Measurements from ENCODE around the gene ZFP64.
"Not testable (repeated sequence)": the region's sequence is repeated elsewhere in the genome, so short reads cannot be mapped to it uniquely, and the experiment has no call there.

ZFP64 gene
- total RNA-seq, result 6.4 to 14.9 (median 7.8) reads per million in 3 donors

- no peaks in the 10 kb centered on the region for H3K9me3 ChIP-seq (ENCODE audit: control insufficient read depth, low read length)
- H3K27ac ChIP-seq (ENCODE audit: insufficient read depth, low read length, poor library complexity, severe bottlenecking), result peak within 1 kb of the TSS; percentile 72
- H3K4me3 ChIP-seq (ENCODE audit: insufficient read depth, low read depth, low read length, poor library complexity, severe bottlenecking), result peak within 1 kb of the TSS; percentile 97
- peaks cover 4% of the 10 kb centered on the region for H3K36me3 ChIP-seq (ENCODE audit: control insufficient read depth, insufficient read depth, low read length)
- H3K27me3 ChIP-seq (replicated peaks; ENCODE audit: control insufficient read depth, insufficient read depth, low read length, poor library complexity, severe bottlenecking), result no peaks in the 10 kb centered on the region
- peak; percentile 36 to 54 (median 50) for DNase-seq
- H3K4me1 ChIP-seq (ENCODE audit: control insufficient read depth, insufficient read depth, low read length, poor library complexity, severe bottlenecking), result peaks cover 3% of the 10 kb centered on the region
Measured at GRCh38 chr20:52191132-52191915, at the start of gene ZFP64. TSS of gene ZFP64 (minus strand) at chr20:52191779. CDS start at chr20:52191636, 143 bp downstream.

- no peaks in the 10 kb centered on the region for H3K27me3 ChIP-seq (replicated peaks; ENCODE audit: control insufficient read depth, insufficient read depth, low read length, poor library complexity, severe bottlenecking)
Measured at GRCh38 chr20:52240802-52241201, 49.2 kb upstream of the ZFP64 start.

GRCh38 chr20:52239102-52239501 lies 47.5 kb upstream of the ZFP64 start:
- H3K27me3 ChIP-seq (replicated peaks; ENCODE audit: control insufficient read depth, insufficient read depth, low read length, poor library complexity, severe bottlenecking), result no peaks in the 10 kb centered on the region
- no peak for DNase-seq
- H3K36me3 ChIP-seq (ENCODE audit: control insufficient read depth, insufficient read depth, low read length), result no peaks in the 10 kb centered on the region
- H3K27ac ChIP-seq (ENCODE audit: insufficient read depth, low read length, poor library complexity, severe bottlenecking), result no peak overlapping the region
- no peaks in the 10 kb centered on the region for H3K9me3 ChIP-seq (ENCODE audit: control insufficient read depth, low read length)
- H3K4me1 ChIP-seq (ENCODE audit: control insufficient read depth, insufficient read depth, low read length, poor library complexity, severe bottlenecking), result no peaks in the 10 kb centered on the region
- no peak overlapping the region for H3K4me3 ChIP-seq (ENCODE audit: insufficient read depth, low read depth, low read length, poor library complexity, severe bottlenecking)

More at GRCh38 chr20:52240802-52241201, 49.2 kb upstream of the ZFP64 start:
- DNase-seq, result no peak
- H3K27ac ChIP-seq (ENCODE audit: insufficient read depth, low read length, poor library complexity, severe bottlenecking), result no peak overlapping the region
- no peaks in the 10 kb centered on the region for H3K4me1 ChIP-seq (ENCODE audit: control insufficient read depth, insufficient read depth, low read length, poor library complexity, severe bottlenecking)
- H3K4me3 ChIP-seq (ENCODE audit: insufficient read depth, low read depth, low read length, poor library complexity, severe bottlenecking), result no peak overlapping the region
- no peaks in the 10 kb centered on the region for H3K36me3 ChIP-seq (ENCODE audit: control insufficient read depth, insufficient read depth, low read length)
- H3K9me3 ChIP-seq (ENCODE audit: control insufficient read depth, low read length), result no peaks in the 10 kb centered on the region

- Histone ChIP-seq H3K9me3 (ENCODE audit: control insufficient read depth, low read length) (no peaks in the 10 kb centered on the region), H3K4me3 (ENCODE audit: insufficient read depth, low read depth, low read length, poor library complexity, severe bottlenecking) (no peak overlapping the region), H3K27me3 (replicated peaks; ENCODE audit: control insufficient read depth, insufficient read depth, low read length, poor library complexity, severe bottlenecking) (no peaks in the 10 kb centered on the region), H3K36me3 (ENCODE audit: control insufficient read depth, insufficient read depth, low read length) (no peaks in the 10 kb centered on the region), H3K27ac (ENCODE audit: insufficient read depth, low read length, poor library complexity, severe bottlenecking) (no peak overlapping the region), H3K4me1 (ENCODE audit: control insufficient read depth, insufficient read depth, low read length, poor library complexity, severe bottlenecking) (no peaks in the 10 kb centered on the region)
- no peak for DNase-seq
Measured at GRCh38 chr20:52236292-52236691, 44.7 kb upstream of the ZFP64 start.

- no peak for DNase-seq
- no peak overlapping the region for H3K27ac ChIP-seq (ENCODE audit: insufficient read depth, low read length, poor library complexity, severe bottlenecking)
- no peaks in the 10 kb centered on the region for H3K9me3 ChIP-seq (ENCODE audit: control insufficient read depth, low read length)
- no peaks in the 10 kb centered on the region for H3K4me1 ChIP-seq (ENCODE audit: control insufficient read depth, insufficient read depth, low read length, poor library complexity, severe bottlenecking)
- H3K36me3 ChIP-seq (ENCODE audit: control insufficient read depth, insufficient read depth, low read length), result no peaks in the 10 kb centered on the region
- no peak overlapping the region for H3K4me3 ChIP-seq (ENCODE audit: insufficient read depth, low read depth, low read length, poor library complexity, severe bottlenecking)
- no peaks in the 10 kb centered on the region for H3K27me3 ChIP-seq (replicated peaks; ENCODE audit: control insufficient read depth, insufficient read depth, low read length, poor library complexity, severe bottlenecking)
Measured at GRCh38 chr20:52235129-52235528, 43.5 kb upstream of the ZFP64 start.

- Histone ChIP-seq H3K36me3 (ENCODE audit: control insufficient read depth, insufficient read depth, low read length) (no peaks in the 10 kb centered on the region), H3K9me3 (ENCODE audit: control insufficient read depth, low read length) (no peaks in the 10 kb centered on the region), H3K27ac (ENCODE audit: insufficient read depth, low read length, poor library complexity, severe bottlenecking) (no peak overlapping the region), H3K4me3 (ENCODE audit: insufficient read depth, low read depth, low read length, poor library complexity, severe bottlenecking) (no peak overlapping the region), H3K27me3 (replicated peaks; ENCODE audit: control insufficient read depth, insufficient read depth, low read length, poor library complexity, severe bottlenecking) (no peaks in the 10 kb centered on the region), H3K4me1 (ENCODE audit: control insufficient read depth, insufficient read depth, low read length, poor library complexity, severe bottlenecking) (no peaks in the 10 kb centered on the region)
- DNase-seq, result no peak
Measured at GRCh38 chr20:52234302-52235045, 42.9 kb upstream of the ZFP64 start.

- Histone ChIP-seq H3K27ac (ENCODE audit: insufficient read depth, low read length, poor library complexity, severe bottlenecking) (no peak overlapping the region), H3K4me3 (ENCODE audit: insufficient read depth, low read depth, low read length, poor library complexity, severe bottlenecking) (no peak overlapping the region)
- DNase-seq, result no peak
Measured at GRCh38 chr20:52231230-52231746, 39.7 kb upstream of the ZFP64 start.

GRCh38 chr20:52230409-52230808 lies 38.8 kb upstream of the ZFP64 start:
- H3K4me1 ChIP-seq (ENCODE audit: control insufficient read depth, insufficient read depth, low read length, poor library complexity, severe bottlenecking), result no peaks in the 10 kb centered on the region
- H3K4me3 ChIP-seq (ENCODE audit: insufficient read depth, low read depth, low read length, poor library complexity, severe bottlenecking), result no peak overlapping the region
- DNase-seq, result no peak
- no peaks in the 10 kb centered on the region for H3K27me3 ChIP-seq (replicated peaks; ENCODE audit: control insufficient read depth, insufficient read depth, low read length, poor library complexity, severe bottlenecking)
- no peak overlapping the region for H3K27ac ChIP-seq (ENCODE audit: insufficient read depth, low read length, poor library complexity, severe bottlenecking)
- no peaks in the 10 kb centered on the region for H3K36me3 ChIP-seq (ENCODE audit: control insufficient read depth, insufficient read depth, low read length)
- no peaks in the 10 kb centered on the region for H3K9me3 ChIP-seq (ENCODE audit: control insufficient read depth, low read length)

More at GRCh38 chr20:52231230-52231746, 39.7 kb upstream of the ZFP64 start:
- no peaks in the 10 kb centered on the region for H3K27me3 ChIP-seq (replicated peaks; ENCODE audit: control insufficient read depth, insufficient read depth, low read length, poor library complexity, severe bottlenecking)
- H3K4me1 ChIP-seq (ENCODE audit: control insufficient read depth, insufficient read depth, low read length, poor library complexity, severe bottlenecking), result no peaks in the 10 kb centered on the region
- no peaks in the 10 kb centered on the region for H3K9me3 ChIP-seq (ENCODE audit: control insufficient read depth, low read length)
- no peaks in the 10 kb centered on the region for H3K36me3 ChIP-seq (ENCODE audit: control insufficient read depth, insufficient read depth, low read length)

GRCh38 chr20:52229346-52229745 lies 37.8 kb upstream of the ZFP64 start:
- not testable (repeated sequence) for H3K27me3 ChIP-seq (replicated peaks; ENCODE audit: control insufficient read depth, insufficient read depth, low read length, poor library complexity, severe bottlenecking); H3K9me3 ChIP-seq (ENCODE audit: control insufficient read depth, low read length); H3K27ac ChIP-seq (ENCODE audit: insufficient read depth, low read length, poor library complexity, severe bottlenecking); H3K36me3 ChIP-seq (ENCODE audit: control insufficient read depth, insufficient read depth, low read length); DNase-seq; H3K4me1 ChIP-seq (ENCODE audit: control insufficient read depth, insufficient read depth, low read length, poor library complexity, severe bottlenecking); H3K4me3 ChIP-seq (ENCODE audit: insufficient read depth, low read depth, low read length, poor library complexity, severe bottlenecking)

- H3K27ac ChIP-seq (ENCODE audit: insufficient read depth, low read length, poor library complexity, severe bottlenecking), result no peak overlapping the region
- no peak overlapping the region for H3K4me3 ChIP-seq (ENCODE audit: insufficient read depth, low read depth, low read length, poor library complexity, severe bottlenecking)
- H3K4me1 ChIP-seq (ENCODE audit: control insufficient read depth, insufficient read depth, low read length, poor library complexity, severe bottlenecking), result no peaks in the 10 kb centered on the region
- H3K27me3 ChIP-seq (replicated peaks; ENCODE audit: control insufficient read depth, insufficient read depth, low read length, poor library complexity, severe bottlenecking), result no peaks in the 10 kb centered on the region
- no peaks in the 10 kb centered on the region for H3K9me3 ChIP-seq (ENCODE audit: control insufficient read depth, low read length)
- H3K36me3 ChIP-seq (ENCODE audit: control insufficient read depth, insufficient read depth, low read length), result no peaks in the 10 kb centered on the region
- DNase-seq, result no peak
Measured at GRCh38 chr20:52226370-52226769, 34.8 kb upstream of the ZFP64 start.

Measured in effector memory CD4-positive, alpha-beta T cell (primary cell).